Femur (tissue), 1 donor: ENCODE data around the gene LDHD.

ENCODE experiments used
- DNase-seq: peaks from one replicate; pipeline ENCODE4 v3.0.0-alpha.2; 2017

LDHD gene

DNA sequence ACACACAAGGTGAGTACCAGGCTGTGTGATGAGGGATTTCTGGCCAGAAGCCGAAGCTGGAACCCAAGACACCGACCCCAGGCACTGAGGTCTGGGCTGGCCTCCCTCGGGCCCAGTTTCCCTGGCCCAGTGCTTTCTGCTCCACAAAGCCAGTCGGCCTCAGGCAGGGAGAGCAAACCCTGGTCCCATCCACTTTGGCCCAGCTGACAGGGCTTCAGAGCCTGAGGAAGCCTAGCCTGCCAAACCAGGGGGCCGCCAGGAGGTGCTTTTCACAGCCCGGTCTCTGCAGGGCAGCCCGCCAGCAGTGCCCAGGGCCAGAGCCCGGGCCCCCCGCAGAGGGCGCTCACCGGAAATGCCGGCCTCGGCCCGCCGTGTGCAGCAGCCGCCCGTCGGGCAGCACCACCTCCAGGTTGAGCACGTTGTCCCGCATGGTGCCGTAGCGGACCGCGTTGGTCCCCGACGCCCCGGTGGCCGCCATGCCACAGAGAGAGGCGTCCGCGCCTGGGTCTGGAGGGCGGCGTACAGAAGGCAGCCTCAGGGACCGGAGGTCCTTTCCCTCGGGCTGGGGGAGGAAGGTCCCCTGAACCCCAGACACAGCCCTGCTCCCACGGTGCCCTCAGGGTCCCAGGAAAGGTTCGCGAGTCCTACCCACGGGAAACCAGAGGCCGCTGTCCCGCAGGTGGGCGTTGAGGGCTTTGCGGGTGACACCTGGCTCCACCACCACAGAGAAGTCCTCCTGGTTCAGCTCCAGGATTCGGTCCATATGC, 2.2 kb downstream of the LDHD start:
- DNase-seq = no peak

DNA sequence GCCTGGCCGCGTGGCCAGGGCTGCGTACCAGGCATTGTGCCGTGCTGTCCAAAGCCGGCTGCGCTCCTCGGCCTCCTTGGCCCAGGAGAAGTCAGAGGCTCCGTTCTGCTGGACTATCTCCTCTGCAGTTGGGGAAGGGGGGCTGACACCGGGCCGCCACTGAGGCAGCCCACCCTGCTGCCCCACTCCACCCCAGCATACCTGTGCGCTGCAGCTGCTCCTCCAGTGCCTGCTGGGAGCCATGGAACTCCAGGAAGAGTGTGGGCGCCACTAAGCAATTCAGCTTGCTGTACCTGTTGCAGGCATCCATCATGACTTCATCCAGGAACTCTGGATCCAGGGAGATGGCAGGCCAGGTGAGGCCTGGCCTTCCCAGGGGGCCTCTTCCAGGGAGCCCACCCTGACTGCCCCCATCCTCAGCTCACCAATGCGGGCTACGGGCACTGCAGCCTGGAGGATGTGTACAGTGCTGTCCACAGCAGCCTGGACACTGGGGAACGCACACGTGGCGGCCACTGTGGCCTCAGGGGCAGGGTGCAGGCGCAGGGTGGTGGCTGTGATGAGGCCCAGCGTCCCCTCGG, 2.9 kb downstream of the LDHD start:
- DNase-seq = no peak

DNA sequence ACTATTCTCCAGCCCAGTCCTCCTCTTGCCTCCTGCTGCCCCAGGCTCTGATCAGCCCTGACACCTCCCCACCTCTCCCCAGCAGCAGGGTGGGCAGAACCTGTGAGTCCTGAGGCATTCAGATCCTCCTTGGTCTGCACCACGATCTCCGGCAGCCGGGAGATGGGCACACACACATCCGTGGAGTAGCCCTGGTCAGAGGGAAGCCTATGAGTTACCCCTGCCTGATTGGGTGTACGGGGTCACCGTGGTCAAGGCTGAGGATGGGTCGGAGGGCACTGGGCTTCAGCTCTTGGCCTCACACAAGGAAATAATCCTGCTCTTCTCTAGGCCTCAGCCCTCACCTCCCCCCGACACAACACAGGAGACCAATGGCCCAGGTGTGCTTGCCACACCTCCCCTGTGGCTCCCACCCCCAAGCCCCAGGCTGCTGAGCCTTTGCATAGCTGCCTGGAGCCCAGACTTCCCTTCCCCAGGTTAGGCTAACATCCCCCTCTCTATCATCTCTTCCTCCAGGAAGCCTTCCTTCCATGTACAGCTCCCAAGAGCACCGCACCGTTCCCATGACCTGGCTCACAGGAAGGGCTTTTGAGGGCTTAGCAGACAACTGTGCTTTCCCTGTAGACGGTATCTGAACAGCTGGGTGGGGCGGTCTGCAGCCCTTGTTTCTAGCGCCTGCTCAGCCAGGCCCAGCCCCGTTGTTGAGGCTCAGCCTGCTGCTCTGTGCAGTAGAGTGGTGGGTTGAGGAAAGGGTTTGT, 3.7 kb downstream of the LDHD start:
- no peak for DNase-seq

- no peak for DNase-seq
Observed at GRCh38 chr16:75111961-75112733, 4.4 kb downstream of the LDHD start.

- DNase-seq = no peak
Observed at GRCh38 chr16:75111514-75111940, 5.1 kb downstream of the LDHD start.

DNA sequence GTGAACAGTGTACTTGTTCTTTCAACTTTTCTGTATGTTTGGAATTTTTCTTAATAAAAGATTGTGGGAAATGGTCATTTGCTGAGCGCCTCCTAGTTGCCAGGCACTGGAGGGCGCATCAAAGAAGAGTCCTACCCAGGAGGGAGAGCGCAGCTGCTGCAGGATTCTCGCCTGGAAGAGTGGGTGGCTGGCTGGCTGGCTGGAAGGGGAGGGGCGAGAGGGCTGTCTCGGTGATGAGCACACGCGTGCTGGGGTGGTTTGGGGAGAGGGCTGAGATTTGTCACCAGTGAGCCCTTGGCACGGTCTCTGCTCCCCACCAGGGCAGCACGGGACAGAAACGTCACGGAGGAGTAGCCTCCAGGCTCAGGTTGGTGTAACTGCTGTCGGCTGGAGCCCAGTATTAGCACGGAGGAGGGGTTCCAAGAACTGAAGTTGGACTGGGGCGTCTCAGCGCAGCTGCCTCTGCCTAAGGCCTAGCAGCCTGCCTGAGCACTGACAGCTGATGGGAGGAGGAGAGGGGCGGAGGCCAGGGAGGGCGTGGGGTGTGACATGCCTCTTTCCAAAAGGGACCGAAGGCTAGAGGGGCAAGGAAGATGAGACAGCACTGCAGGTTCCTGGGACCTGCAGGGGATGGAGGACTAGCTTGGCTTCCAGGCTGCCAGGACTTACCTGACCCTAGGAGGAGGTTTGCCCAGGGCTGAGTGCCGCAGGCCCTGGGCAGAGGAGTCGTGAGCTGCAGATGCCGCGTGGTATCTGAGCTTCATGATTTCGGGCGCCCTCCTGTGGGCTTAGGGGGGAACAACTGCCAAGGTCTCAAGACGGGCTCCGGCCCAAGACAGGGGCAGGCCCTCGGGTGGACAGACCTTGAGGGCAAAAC, 5.7 kb downstream of the LDHD start:
- peak; percentile 93 for DNase-seq

DNA sequence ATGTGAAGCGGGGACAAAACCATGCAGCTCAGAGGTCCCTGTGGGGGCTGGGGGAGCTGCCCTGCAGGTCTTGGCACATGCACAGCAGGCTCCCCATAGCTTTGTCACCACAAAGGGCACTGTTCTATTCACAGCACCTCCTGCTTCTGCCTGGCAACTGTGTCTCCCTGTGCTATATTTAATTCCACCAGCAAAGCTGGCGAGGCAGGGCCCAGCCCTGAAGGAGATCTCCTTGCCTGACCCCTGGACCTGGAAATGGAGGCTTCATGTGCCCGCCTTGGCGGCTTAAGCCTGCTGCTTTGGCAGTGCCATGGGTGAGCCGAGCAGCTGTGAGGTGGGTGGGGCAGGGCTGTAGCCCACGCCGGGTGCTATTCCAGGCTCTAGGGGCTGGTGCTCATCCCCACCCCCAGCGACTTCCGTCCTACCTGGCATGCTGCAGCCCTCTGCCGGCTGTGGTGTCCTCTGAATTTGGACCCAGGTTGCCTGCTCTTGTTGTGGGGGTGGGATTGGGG, 6.8 kb downstream of the LDHD start:
- DNase-seq = peak; percentile 77

DNA sequence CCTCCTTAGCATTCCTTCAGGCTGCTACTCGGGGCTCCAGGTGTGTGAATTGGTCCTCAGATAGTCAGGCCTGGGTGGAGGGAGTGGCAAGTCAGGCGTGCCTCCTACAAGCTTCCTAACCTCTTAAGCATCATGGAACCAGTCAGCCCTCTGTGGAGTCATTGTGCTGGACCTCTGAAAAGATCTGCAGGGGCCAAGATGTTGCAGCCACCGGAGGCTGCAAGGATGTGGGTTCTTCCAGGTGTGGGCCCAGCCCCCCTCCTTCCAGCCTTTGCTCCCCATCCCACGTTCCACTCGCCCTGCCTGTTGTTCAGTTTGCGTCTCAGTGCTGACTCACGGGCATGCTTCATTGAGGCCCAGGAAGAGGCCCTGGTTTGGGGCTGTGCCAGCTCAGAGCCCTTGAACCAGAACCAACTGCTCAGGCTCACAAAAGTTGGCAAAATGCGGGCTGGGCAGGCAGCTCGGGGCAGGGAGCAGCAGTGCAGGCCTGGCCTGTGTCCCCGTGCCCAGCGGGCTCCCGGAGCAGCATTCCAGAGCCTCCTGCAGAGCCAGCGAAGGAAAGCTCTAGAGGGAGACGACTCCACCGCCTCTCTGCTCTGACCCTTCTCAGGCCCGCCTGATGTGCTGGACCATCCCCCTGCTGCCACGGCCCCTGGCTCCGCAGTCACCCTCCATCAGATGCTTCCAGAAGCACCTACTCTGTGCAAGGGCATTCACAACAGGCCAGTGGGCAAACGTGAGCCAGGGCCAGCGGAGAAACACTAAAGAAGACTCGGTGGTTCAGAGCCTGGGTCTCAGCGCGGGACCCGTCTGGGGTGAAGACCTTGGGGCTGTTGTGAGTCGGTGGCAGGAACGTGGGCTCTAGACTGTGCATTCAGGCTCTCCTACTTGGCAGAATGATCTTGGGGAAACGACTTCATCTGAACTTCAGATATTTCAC, 7.5 kb downstream of the LDHD start:
- DNase-seq = peak; percentile 81

DNA sequence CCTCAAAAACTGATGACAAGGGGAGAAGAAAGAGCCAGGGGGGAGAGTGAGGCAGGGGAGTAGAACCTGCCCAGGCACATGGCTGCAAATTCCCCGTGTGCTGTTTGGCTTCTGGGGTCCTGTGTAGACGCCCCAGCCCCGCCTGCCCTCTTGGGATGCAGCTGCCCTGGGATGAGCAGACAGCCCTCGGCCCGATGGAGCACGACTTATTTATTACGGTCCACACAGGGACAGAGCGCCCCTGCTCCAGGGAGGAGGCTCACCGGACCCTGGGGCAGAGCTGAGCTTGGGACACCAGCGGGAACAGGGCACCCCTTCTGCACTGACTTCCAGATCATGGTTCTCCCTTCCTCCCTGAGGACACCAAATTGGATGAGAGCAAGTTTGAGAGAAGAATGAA, 9.1 kb downstream of the LDHD start:
- no peak for DNase-seq

DNA sequence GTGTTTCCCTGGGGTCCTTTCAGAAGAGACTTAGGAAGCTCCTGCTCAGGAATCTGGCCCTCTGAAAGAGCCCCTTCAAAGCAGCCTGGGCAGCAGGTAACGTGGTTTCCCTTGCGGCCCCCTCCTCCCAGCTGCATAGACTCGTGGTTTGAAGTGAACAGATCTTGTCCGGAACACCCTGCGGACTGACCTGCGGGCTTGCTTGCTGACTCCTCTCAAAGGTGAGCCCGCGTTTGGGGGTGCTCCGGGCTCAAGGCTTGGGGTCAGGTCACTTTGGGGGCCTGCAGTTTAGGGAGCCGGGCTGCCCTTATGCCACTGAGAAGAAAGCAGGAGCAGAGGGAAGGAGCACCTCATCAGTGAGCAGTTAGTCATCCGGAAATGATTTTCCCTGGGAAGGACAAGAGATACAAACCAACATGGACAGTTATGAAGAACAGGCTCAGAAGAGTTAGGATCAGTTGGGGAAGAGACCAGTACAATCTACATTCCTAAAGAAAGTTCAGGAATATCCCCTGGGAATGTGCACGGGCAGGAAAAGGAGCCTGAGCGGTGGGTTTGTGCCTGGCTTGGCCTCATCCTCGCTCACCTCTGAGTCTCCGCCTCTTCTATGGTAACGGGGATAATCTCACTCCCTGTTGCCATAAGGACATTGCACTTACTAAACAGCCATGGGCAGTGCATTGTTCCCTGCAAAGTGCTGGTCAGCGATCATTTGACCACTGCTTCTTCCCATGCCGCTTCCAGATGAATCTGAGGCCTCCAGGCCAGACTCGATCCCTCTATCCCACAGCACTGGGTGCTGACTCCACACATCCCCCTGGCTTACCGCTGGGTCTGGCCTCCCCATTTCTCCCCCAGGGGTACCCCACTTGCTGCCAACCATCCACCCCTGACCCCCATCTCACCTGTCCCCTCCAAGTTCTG, 10.0 kb downstream of the LDHD start:
- no peak for DNase-seq

DNA sequence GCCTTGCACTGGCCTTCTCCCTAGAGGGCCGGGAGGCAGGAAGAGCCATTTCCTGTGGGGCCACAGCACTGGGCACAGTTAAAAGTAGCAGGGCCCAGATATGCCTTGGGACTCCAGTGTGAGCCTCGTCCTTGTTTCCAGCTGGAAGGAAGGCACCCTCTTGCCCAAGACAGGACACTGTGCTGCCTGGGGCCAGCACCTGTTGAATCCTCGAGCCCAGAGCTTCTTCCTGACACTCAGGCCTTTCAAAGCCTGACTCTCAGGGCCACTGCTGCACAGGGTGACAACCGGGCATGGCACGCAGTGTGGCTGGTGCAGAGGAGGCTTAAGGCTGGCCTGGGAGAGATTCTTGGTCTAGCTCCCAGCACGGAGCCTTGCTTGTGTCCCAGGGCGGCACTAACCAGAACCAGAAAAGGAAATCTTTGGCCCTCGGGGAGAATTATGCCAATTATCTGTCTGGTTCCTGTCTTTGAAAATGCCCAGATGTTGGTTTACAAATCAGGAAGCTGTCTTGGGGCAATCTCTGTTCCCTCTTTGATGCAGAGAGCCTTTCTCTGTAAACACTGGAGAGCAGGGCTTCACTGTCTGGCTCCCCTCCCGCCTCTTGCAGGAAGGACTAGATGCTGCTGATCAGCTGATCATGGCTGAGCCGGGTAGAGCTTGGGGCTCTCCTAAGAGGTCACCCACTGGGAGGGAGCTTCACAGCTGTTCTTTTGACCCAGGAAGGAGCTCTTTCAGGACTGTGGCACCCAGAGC, 11.1 kb downstream of the LDHD start:
- no peak for DNase-seq

- no peak for DNase-seq
Observed at GRCh38 chr16:75104836-75105235, 11.7 kb downstream of the LDHD start.

- DNase-seq = no peak
Observed at GRCh38 chr16:75103994-75104393, 12.6 kb downstream of the LDHD start.

DNA sequence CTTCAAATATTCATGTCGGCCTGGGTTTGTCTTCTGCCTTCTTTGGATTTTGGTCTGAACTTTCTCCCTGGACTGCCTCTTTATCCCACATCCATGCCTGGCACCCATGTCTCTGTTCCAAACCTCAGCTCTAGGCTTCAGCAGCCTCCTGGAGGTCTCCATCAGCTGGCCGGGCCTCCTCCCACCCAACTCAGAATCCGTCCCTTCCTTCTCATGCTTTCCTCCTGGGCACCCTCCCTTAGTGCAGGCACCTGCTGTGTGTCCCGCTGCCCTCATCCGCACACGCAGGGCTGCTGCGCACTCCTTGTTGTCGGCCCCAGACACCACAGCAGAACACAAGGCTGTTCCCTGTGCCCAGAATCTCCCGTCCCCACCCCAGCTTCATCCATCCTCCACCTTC, 14.0 kb downstream of the LDHD start:
- no peak for DNase-seq

DNA sequence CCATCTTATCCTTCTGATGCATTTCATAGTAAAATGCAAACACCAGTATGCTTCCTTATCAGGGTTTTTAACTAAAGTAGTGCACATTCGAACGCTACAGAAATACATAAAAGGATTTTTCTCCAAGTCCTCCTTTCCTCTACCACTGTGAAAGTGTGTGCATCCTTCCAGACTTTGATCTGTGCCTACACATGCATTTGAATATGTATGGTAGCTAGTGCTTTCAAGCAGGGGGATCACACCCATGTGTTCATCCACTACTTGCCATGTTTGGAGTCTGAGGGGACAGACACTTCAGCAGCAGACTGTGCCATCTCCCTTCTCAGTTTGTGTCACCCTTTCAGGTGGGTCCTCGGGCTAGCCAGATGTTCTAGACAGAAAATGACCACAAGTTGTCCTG, 14.9 kb downstream of the LDHD start:
- DNase-seq = no peak

DNA sequence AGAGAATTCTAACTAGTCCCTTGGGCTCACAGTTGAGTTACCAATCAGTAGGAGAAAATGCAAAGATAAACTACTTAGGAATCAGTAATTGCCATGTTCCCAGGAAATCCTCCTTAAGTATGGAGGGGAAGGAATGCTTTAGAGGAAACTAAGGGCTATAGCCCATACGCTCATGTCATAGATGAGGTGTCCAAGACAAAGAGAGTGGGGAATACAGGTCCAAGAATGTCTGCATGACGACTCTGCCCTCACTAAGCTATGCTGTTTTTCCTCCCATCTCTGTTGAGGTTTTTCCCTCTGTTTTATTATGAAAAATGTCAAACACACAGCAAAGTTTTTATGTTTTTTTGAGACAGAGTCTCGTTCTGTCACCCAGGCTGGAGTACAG, 16.0 kb downstream of the LDHD start:
- no peak for DNase-seq

GRCh38 chr16:75099738-75100602, 16.6 kb downstream of the LDHD start:
- no peak for DNase-seq
